Suprapubic skin (tissue), 4 donors: ENCODE data around the gene TAS2R50.

Source experiments
- EP300 ChIP-seq: sonication (generic); formaldehyde crosslinking; IDR thresholded peaks from one replicate; pipeline ENCODE4 v1.6.1; 2017; ENCODE audit warnings: antibody characterized with exemption
- POLR2A ChIP-seq, 2 donors: fragments of 450-650 bp; IDR thresholded peaks; one replicate each; pipeline ENCODE4 v1.6.1; 2017; ENCODE audit warnings: antibody characterized with exemption in 2 of 2, mild to moderate bottlenecking in 2 of 2, moderate library complexity in 2 of 2
- POLR2AphosphoS5 ChIP-seq, 3 donors: sonication (generic); formaldehyde crosslinking; IDR thresholded peaks; one replicate each; pipeline ENCODE4 v1.6.1; 2017; ENCODE audit warnings: antibody characterized with exemption in 3 of 3
- TF ChIP-seq, protein P1 (sequence below), 2 donors: fragments of 200-600 bp in 1 of 2; fragments of 450-650 bp in 1 of 2; sonication (generic) in 1 of 2; IDR thresholded peaks; one replicate each; pipeline ENCODE4 v1.5.1; 2016 to 2019; ENCODE audit warnings: antibody characterized with exemption in 2 of 2, mild to moderate bottlenecking in 1 of 2, moderate library complexity in 1 of 2

DNA sequence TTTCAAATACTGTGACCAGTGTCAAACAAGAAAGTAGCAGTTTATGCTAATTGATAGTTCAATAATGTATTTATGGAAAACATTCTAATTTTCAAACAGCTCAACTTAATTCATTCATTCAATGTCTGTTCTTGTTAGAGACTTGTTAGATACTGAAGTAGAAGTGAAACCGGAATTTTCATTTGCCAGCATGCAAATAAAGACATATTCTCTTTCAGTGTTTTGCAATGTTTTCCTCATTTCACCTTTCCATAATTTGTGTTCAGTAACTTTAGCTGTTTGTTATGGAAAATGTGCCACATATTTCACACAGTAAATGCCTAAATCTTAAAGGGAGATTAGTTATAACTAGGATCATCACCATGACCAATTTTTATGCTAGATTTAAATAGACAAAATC is 21.2 kb downstream of the TAS2R50 start:
- TF ChIP-seq, protein P1, sequence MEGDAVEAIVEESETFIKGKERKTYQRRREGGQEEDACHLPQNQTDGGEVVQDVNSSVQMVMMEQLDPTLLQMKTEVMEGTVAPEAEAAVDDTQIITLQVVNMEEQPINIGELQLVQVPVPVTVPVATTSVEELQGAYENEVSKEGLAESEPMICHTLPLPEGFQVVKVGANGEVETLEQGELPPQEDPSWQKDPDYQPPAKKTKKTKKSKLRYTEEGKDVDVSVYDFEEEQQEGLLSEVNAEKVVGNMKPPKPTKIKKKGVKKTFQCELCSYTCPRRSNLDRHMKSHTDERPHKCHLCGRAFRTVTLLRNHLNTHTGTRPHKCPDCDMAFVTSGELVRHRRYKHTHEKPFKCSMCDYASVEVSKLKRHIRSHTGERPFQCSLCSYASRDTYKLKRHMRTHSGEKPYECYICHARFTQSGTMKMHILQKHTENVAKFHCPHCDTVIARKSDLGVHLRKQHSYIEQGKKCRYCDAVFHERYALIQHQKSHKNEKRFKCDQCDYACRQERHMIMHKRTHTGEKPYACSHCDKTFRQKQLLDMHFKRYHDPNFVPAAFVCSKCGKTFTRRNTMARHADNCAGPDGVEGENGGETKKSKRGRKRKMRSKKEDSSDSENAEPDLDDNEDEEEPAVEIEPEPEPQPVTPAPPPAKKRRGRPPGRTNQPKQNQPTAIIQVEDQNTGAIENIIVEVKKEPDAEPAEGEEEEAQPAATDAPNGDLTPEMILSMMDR (IDR thresholded peaks at IDR 0.05) = no peak
- TF ChIP-seq POLR2A (IDR thresholded peaks at IDR 0.05) (no peak), EP300 (no peak), POLR2AphosphoS5 (IDR thresholded peaks at IDR 0.05) (no peak)
